HCT116 (cell line): Measurements from ENCODE around the gene SEC24C. TPM values are rescaled to one million over a fixed set of nuclear protein-coding genes. Genes with fewer than 3 reads are reported as not detected.

Experiments used
- ATAC-seq: fragments of 200-7000 bp; cut with Tn5 transposase; 2 replicates; pipeline ENCODE4 v1.9.1; 2020; ENCODE audit warnings: mild to moderate bottlenecking, moderate library complexity
- BruUV-seq: library from RNA; stranded (reverse); fragments of 400-500 nt; replicated peaks from 2 replicates; lab custom pipeline; 2021; lab: Mats Ljungman, UMichigan
- CTCF ChIA-PET: fragments of 300-600 bp; sonication (Branson Sonifier 250); formaldehyde crosslinking; loops from one replicate; lab custom pipeline; 2021; ENCODE audit warnings: antibody characterized with exemption; lab: Charles Lee
- POLR2A ChIA-PET: fragments of 300-600, 350-600 bp; sonication (Branson Sonifier 250); formaldehyde crosslinking; loops from one replicate; lab custom pipeline; 2021; ENCODE audit warnings: antibody characterized with exemption; lab: Charles Lee
- RAD21 ChIA-PET, 2 experiments: fragments of 300-600 bp; sonication (Branson Sonifier 250); formaldehyde crosslinking; loops; one replicate each; lab custom pipeline; 2023; ENCODE audit warnings: low total read pairs in 2 of 2; ENCODE audit not compliant: uncharacterized antibody in 2 of 2, unreplicated experiment in 2 of 2, low non-redundant PET in 1 of 2; lab: Charles Lee
- DNase-seq: peaks from one replicate; pipeline ENCODE4 v3.0.0-alpha.2; 2010; ENCODE audit warnings: low read depth, low spot score
- H2AFZ ChIP-seq: fragments of 200-600 bp; shearing (Covaris generic), sonication (generic); 2 replicates; pipeline ENCODE4 v1.6.1; 2017; ENCODE audit warnings: low read depth, mixed run types, mixed read lengths, antibody characterized with exemption, low read length; ENCODE audit not compliant: poor library complexity, severe bottlenecking
- H3K27ac ChIP-seq: 2 replicates; pipeline ENCODE4 v1.5.1; 2012; ENCODE audit warnings: low read depth, low read length
- H3K27me3 ChIP-seq: fragments of 200-600 bp; sonication (generic); 2 replicates; pipeline ENCODE4 v1.6.1; 2016; ENCODE audit warnings: mixed run types, low read length, mixed read lengths; ENCODE audit not compliant: insufficient read depth
- H3K36me3 ChIP-seq, 2 experiments: fragments of 200-500 bp in 1 of 2; fragments of 200-600 bp in 1 of 2; sonication (Bioruptor generic) in 1 of 2; sonication (generic) in 1 of 2; 2 replicates each; pipeline versions ENCODE4 v1.5.1 to v1.6.1; 2014 to 2016; ENCODE audit warnings: low read length in 2 of 2, inconsistent platforms in 1 of 2, mixed read lengths in 1 of 2, mixed run types in 1 of 2; ENCODE audit not compliant: insufficient read depth in 2 of 2, control insufficient read depth in 1 of 2
- H3K4me1 ChIP-seq, 2 experiments: fragments of 200-600 bp in 1 of 2; sonication (generic) in 1 of 2; 2 replicates each; pipeline versions ENCODE4 v1.5.1 to v1.6.1; 2012 to 2017; ENCODE audit warnings: low read length in 2 of 2, inconsistent platforms in 1 of 2, mild to moderate bottlenecking in 1 of 2, mixed read lengths in 1 of 2, mixed run types in 1 of 2, moderate library complexity in 1 of 2; ENCODE audit not compliant: insufficient read depth in 2 of 2, control insufficient read depth in 1 of 2
- H3K4me2 ChIP-seq: fragments of 200-600 bp; sonication (generic); 2 replicates; pipeline ENCODE4 v1.6.1; 2017; ENCODE audit warnings: mixed run types, low read length, mixed read lengths
- H3K4me3 ChIP-seq, 2 experiments: fragments of 200-600 bp in 1 of 2; sonication (generic) in 1 of 2; replicated peaks in 1 of 2; 2 replicates each; pipeline ENCODE4 v1.5.1; 2011 to 2016; ENCODE audit warnings: low read length in 2 of 2, control low read depth in 1 of 2, low read depth in 1 of 2, mild to moderate bottlenecking in 1 of 2, mixed read lengths in 1 of 2, mixed run types in 1 of 2
- H3K79me2 ChIP-seq: fragments of 200-600 bp; sonication (generic); 2 replicates; pipeline ENCODE4 v1.6.1; 2017; ENCODE audit warnings: mild to moderate bottlenecking, mixed run types, low read length, moderate library complexity, mixed read lengths; ENCODE audit not compliant: insufficient read depth
- H3K9ac ChIP-seq: fragments of 200-600 bp; sonication (generic); 2 replicates; pipeline ENCODE4 v1.6.1; 2016; ENCODE audit warnings: low read length, mixed read lengths
- H3K9me2 ChIP-seq: fragments of 200-600 bp; sonication (generic), shearing (Covaris generic); 2 replicates; pipeline ENCODE4 v1.6.1; 2017; ENCODE audit warnings: mixed run types, mild to moderate bottlenecking, moderate library complexity; ENCODE audit not compliant: insufficient read depth
- H3K9me3 ChIP-seq, 2 experiments: fragments of 200-500 bp in 1 of 2; fragments of 200-600 bp in 1 of 2; sonication (Bioruptor generic) in 1 of 2; sonication (generic) in 1 of 2; 2 replicates each; pipeline ENCODE4 v1.6.1; 2014 to 2017; ENCODE audit warnings: low read length in 2 of 2, mixed read lengths in 2 of 2, inconsistent platforms in 1 of 2, low read depth in 1 of 2, mild to moderate bottlenecking in 1 of 2, mixed run types in 1 of 2, moderate library complexity in 1 of 2; ENCODE audit not compliant: control insufficient read depth in 1 of 2, insufficient read depth in 1 of 2
- H4K20me1 ChIP-seq: fragments of 200-600 bp; sonication (generic), shearing (Covaris generic); 2 replicates; pipeline ENCODE4 v1.6.1; 2017; ENCODE audit warnings: mixed run types, mild to moderate bottlenecking, moderate library complexity; ENCODE audit not compliant: insufficient read depth
- CBX3 ChIP-seq: IDR thresholded peaks from 2 replicates; pipeline ENCODE4 v1.6.1; 2012; ENCODE audit warnings: low read depth
- CEBPB ChIP-seq: IDR thresholded peaks from 2 replicates; pipeline ENCODE4 v1.6.1; 2012; ENCODE audit warnings: low read depth
- EGR1 ChIP-seq: IDR thresholded peaks from 2 replicates; pipeline ENCODE4 v1.6.1; 2012; ENCODE audit warnings: low read depth
- ELF1 ChIP-seq: IDR thresholded peaks from 2 replicates; pipeline ENCODE4 v1.6.1; 2012; ENCODE audit warnings: low read depth, borderline replicate concordance
- EZH2 ChIP-seq: fragments of 200-600 bp; sonication (generic); IDR thresholded peaks from 2 replicates; pipeline ENCODE4 v1.6.1; 2017; ENCODE audit warnings: antibody characterized with exemption, mixed run types
- EZH2phosphoT487 ChIP-seq: fragments of 200-600 bp; IDR thresholded peaks from 2 replicates; pipeline ENCODE4 v1.6.1; 2018; ENCODE audit warnings: antibody characterized with exemption, borderline replicate concordance
- FOSL1 ChIP-seq: IDR thresholded peaks from 2 replicates; pipeline ENCODE4 v1.6.1; 2012; ENCODE audit warnings: low read depth
- POLR2A ChIP-seq: IDR thresholded peaks from 2 replicates; pipeline ENCODE4 v1.7.0; 2011; ENCODE audit warnings: borderline replicate concordance; ENCODE audit not compliant: insufficient read depth, insufficient read length; ENCODE audit errors: extremely low read depth
- POLR2AphosphoS5 ChIP-seq: IDR thresholded peaks from 2 replicates; pipeline ENCODE4 v1.6.1; 2011; ENCODE audit warnings: mild to moderate bottlenecking, low read depth, low read length, moderate library complexity
- SIN3A ChIP-seq: IDR thresholded peaks from 2 replicates; pipeline ENCODE4 v1.6.1; 2012; ENCODE audit warnings: low read depth
- SRF ChIP-seq: IDR thresholded peaks from 2 replicates; pipeline ENCODE4 v1.6.1; 2012; ENCODE audit warnings: low read depth
- YY1 ChIP-seq: IDR thresholded peaks from 2 replicates; pipeline ENCODE4 v1.6.1; 2011; ENCODE audit warnings: low read length, low read depth, moderate library complexity, mild to moderate bottlenecking; ENCODE audit not compliant: insufficient replicate concordance; ENCODE audit errors: extremely low read depth
- ZFX ChIP-seq: fragments of 450-650 bp; IDR thresholded peaks from 2 replicates; pipeline ENCODE4 v1.6.1; 2017
- ZNF274 ChIP-seq: fragments of 200-500 bp; sonication (Bioruptor generic); IDR thresholded peaks from 2 replicates; pipeline ENCODE4 v1.6.1; 2014; ENCODE audit warnings: mild to moderate bottlenecking, low read depth, low read length, inconsistent platforms
- intact Hi-C: fragments of 100-400 bp; cut with micrococcal nuclease; formaldehyde crosslinking; loops from 2 replicates; pipeline ENCODE4 v1.10.0; 2022
- total RNA-seq: library from RNA; stranded (reverse); gene quantifications from one replicate; pipeline ENCODE4 v1.2.1, GENCODE V29; 2021; ENCODE audit not compliant: unreplicated experiment
- TF ChIP-seq, protein P1 (sequence below): IDR thresholded peaks from 2 replicates; pipeline ENCODE4 v1.6.1; 2012
- TF ChIP-seq, protein P2 (sequence below): IDR thresholded peaks from 2 replicates; pipeline ENCODE4 v1.6.1; 2011; ENCODE audit warnings: mild to moderate bottlenecking, low read length, moderate library complexity; ENCODE audit not compliant: insufficient replicate concordance; ENCODE audit errors: extremely low read depth
- TF ChIP-seq, protein P3 (sequence below): IDR thresholded peaks from 2 replicates; pipeline ENCODE4 v1.6.1; 2012
- TF ChIP-seq, protein P4 (sequence below): IDR thresholded peaks from 2 replicates; pipeline ENCODE4 v1.6.1; 2012; ENCODE audit warnings: low read depth

SEC24C gene
- total RNA-seq, 1 experiment from 2014 or later, result 60.9 TPM

DNA sequence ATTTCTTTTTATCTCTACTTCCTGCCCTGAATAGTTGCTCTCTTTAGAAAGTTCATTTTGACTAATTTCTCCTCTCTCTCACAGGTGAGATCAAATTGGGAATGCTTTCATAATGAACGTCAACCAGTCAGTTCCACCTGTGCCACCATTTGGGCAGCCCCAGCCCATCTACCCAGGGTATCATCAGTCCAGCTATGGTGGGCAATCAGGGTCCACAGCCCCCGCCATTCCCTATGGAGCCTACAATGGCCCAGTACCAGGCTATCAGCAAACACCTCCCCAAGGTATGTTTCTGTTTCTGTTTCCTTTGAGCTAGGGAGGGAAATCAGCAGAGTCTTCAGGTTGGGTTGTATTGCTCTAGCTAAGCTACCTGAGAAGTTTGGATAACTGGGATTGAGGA, 2.5 kb downstream of the SEC24C start:
- ChIA-PET POLR2A (no interaction called here), RAD21 (no interaction called here), CTCF (no interaction called here)
- H3K9me2 ChIP-seq, result no peaks in the 10 kb centered on the region
- no peak overlapping the region for H3K9ac ChIP-seq
- TF ChIP-seq EGR1 (no peak), ELF1 (no peak), POLR2AphosphoS5 (no peak), ZFX (no peak), SRF (no peak), SIN3A (no peak), CEBPB (no peak), EZH2 (no peak), YY1 (no peak), CBX3 (no peak), FOSL1 (no peak), EZH2phosphoT487 (no peak), ZNF274 (no peak), POLR2A (no peak)
- TF ChIP-seq, protein P1, sequence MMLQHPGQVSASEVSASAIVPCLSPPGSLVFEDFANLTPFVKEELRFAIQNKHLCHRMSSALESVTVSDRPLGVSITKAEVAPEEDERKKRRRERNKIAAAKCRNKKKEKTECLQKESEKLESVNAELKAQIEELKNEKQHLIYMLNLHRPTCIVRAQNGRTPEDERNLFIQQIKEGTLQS, result no peak
- TF ChIP-seq, protein P2, sequence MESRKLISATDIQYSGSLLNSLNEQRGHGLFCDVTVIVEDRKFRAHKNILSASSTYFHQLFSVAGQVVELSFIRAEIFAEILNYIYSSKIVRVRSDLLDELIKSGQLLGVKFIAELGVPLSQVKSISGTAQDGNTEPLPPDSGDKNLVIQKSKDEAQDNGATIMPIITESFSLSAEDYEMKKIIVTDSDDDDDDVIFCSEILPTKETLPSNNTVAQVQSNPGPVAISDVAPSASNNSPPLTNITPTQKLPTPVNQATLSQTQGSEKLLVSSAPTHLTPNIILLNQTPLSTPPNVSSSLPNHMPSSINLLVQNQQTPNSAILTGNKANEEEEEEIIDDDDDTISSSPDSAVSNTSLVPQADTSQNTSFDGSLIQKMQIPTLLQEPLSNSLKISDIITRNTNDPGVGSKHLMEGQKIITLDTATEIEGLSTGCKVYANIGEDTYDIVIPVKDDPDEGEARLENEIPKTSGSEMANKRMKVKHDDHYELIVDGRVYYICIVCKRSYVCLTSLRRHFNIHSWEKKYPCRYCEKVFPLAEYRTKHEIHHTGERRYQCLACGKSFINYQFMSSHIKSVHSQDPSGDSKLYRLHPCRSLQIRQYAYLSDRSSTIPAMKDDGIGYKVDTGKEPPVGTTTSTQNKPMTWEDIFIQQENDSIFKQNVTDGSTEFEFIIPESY, result no peak
- TF ChIP-seq, protein P3, sequence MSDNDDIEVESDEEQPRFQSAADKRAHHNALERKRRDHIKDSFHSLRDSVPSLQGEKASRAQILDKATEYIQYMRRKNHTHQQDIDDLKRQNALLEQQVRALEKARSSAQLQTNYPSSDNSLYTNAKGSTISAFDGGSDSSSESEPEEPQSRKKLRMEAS, result no peak
- TF ChIP-seq, protein P4, sequence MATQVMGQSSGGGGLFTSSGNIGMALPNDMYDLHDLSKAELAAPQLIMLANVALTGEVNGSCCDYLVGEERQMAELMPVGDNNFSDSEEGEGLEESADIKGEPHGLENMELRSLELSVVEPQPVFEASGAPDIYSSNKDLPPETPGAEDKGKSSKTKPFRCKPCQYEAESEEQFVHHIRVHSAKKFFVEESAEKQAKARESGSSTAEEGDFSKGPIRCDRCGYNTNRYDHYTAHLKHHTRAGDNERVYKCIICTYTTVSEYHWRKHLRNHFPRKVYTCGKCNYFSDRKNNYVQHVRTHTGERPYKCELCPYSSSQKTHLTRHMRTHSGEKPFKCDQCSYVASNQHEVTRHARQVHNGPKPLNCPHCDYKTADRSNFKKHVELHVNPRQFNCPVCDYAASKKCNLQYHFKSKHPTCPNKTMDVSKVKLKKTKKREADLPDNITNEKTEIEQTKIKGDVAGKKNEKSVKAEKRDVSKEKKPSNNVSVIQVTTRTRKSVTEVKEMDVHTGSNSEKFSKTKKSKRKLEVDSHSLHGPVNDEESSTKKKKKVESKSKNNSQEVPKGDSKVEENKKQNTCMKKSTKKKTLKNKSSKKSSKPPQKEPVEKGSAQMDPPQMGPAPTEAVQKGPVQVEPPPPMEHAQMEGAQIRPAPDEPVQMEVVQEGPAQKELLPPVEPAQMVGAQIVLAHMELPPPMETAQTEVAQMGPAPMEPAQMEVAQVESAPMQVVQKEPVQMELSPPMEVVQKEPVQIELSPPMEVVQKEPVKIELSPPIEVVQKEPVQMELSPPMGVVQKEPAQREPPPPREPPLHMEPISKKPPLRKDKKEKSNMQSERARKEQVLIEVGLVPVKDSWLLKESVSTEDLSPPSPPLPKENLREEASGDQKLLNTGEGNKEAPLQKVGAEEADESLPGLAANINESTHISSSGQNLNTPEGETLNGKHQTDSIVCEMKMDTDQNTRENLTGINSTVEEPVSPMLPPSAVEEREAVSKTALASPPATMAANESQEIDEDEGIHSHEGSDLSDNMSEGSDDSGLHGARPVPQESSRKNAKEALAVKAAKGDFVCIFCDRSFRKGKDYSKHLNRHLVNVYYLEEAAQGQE, result no peak
- H3K27me3 ChIP-seq, result no peaks in the 10 kb centered on the region
- peaks cover 74% of the 10 kb centered on the region for H3K79me2 ChIP-seq
- no peak overlapping the region for H3K4me3 ChIP-seq
- peaks cover 2 to 20% of the 10 kb centered on the region in 2 experiments; a peak in 3 of 4 replicates for H3K4me1 ChIP-seq
- no peak overlapping the region for H3K27ac ChIP-seq
- no peak for DNase-seq
- H3K36me3 ChIP-seq, result peaks cover 13 to 19% of the 10 kb centered on the region in 2 experiments; a peak in 3 of 4 replicates
- no peaks in the 10 kb centered on the region for H3K9me3 ChIP-seq
- no peaks in the 10 kb centered on the region for H4K20me1 ChIP-seq
- H3K4me2 ChIP-seq, result no peak overlapping the region
- H2AFZ ChIP-seq, result no peak overlapping the region
- intact Hi-C loops, result no loop called here
- BruUV-seq, result no TSS peak
- ATAC-seq, result no peak
